GM20431 (cell line): ENCODE results near the gene BCL2A1.
"Not testable (repeated sequence)": the region's sequence is repeated elsewhere in the genome, so short reads cannot be mapped to it uniquely, and the experiment has no call there.

Source experiments
- in situ Hi-C: fragments of 300-500 bp; cut with MseI, MboI; formaldehyde crosslinking; loops from one replicate; pipeline ENCODE4 v1.15.0; 2020; ENCODE audit warnings: low sequenced_read_pairs; ENCODE audit not compliant: unreplicated experiment

BCL2A1 gene

GRCh38 chr15:79970624-79971434 lies at the start of gene BCL2A1:
TSS of gene BCL2A1 (minus strand) at chr15:79971196. CDS start at chr15:79971119, 77 bp downstream.
- in situ Hi-C loops = no loop called here

GRCh38 chr15:80020731-80021130 lies 49.7 kb upstream of the BCL2A1 start:
- in situ Hi-C loops = no loop called here

GRCh38 chr15:80020149-80020548 lies 49.2 kb upstream of the BCL2A1 start:
- in situ Hi-C loops = not testable (repeated sequence)

GRCh38 chr15:80019168-80019745 lies 48.3 kb upstream of the BCL2A1 start:
- in situ Hi-C loops = no loop called here

- in situ Hi-C loops = not testable (repeated sequence)
These were observed 46.1 kb upstream of the BCL2A1 start for GRCh38 chr15:80017139-80017538.

- in situ Hi-C loops = not testable (repeated sequence)
These were observed 45.5 kb upstream of the BCL2A1 start for GRCh38 chr15:80016506-80016905.

GRCh38 chr15:80015156-80015555 lies 44.2 kb upstream of the BCL2A1 start:
- in situ Hi-C loops = no loop called here

- in situ Hi-C loops = not testable (repeated sequence)
These were observed 43.2 kb upstream of the BCL2A1 start for GRCh38 chr15:80014186-80014585.

GRCh38 chr15:80012060-80012726 lies 41.2 kb upstream of the BCL2A1 start:
- in situ Hi-C loops = no loop called here

- in situ Hi-C loops = no loop called here
These were observed 40.6 kb upstream of the BCL2A1 start for GRCh38 chr15:80011596-80011995.

GRCh38 chr15:80011041-80011523 lies 40.1 kb upstream of the BCL2A1 start:
- in situ Hi-C loops = not testable (repeated sequence)

GRCh38 chr15:80010131-80010673 lies 39.2 kb upstream of the BCL2A1 start:
- in situ Hi-C loops = no loop called here

GRCh38 chr15:80007532-80007931 lies 36.5 kb upstream of the BCL2A1 start:
- in situ Hi-C loops = no loop called here

- in situ Hi-C loops = no loop called here
These were observed 36.0 kb upstream of the BCL2A1 start for GRCh38 chr15:80006946-80007345.

- in situ Hi-C loops = no loop called here
These were observed 33.0 kb upstream of the BCL2A1 start for GRCh38 chr15:80003934-80004472.

GRCh38 chr15:80003171-80003570 lies 32.2 kb upstream of the BCL2A1 start:
- in situ Hi-C loops = no loop called here

- in situ Hi-C loops = no loop called here
These were observed 31.3 kb upstream of the BCL2A1 start for GRCh38 chr15:80002267-80002666.

- in situ Hi-C loops = no loop called here
These were observed 23.6 kb upstream of the BCL2A1 start for GRCh38 chr15:79994615-79995014.

- in situ Hi-C loops = no loop called here
These were observed 20.8 kb upstream of the BCL2A1 start for GRCh38 chr15:79991826-79992225.

GRCh38 chr15:79990997-79991334 lies 20.0 kb upstream of the BCL2A1 start:
- in situ Hi-C loops = no loop called here
